ENCODE measurements around the gene TRPC1. TPM values are rescaled to one million over a fixed set of nuclear protein-coding genes. Genes with fewer than 3 reads are reported as not detected.

TRPC1 gene
- total RNA-seq, 4 donors from 2014 or later = 20.5 to 120 (median 53.9) TPM

Small RNAs within 50 kb of the gene (small RNA-seq; reads per million reads assigned to genes)
- gene RNU7-47P = not detected

Other genes with a start within 250 kb of the TRPC1 start
- 10 to 100 TPM; 18.4 to 50.5 (median 31.1) TPM for gene ATR, start 145.3 kb upstream of the TRPC1 start, total RNA-seq
- gene PLS1, start 127.6 kb upstream of the TRPC1 start, total RNA-seq = 1 to 10 TPM in 3 of 4 donors, under 1 TPM in 1; 0.26 to 4.5 (median 1.8) TPM
- 10 to 100 TPM in 2 of 4 donors, 1 to 10 TPM in 2; 5.3 to 27.4 (median 9.1) TPM for gene PCOLCE2, start 165.0 kb downstream of the TRPC1 start, total RNA-seq
- gene PAQR9, start 239.6 kb downstream of the TRPC1 start, total RNA-seq = under 1 TPM in 1 of 4 donors, not detected in 3; 0.14 TPM